ENCODE results near the gene LRRTM3.

LRRTM3 gene

DNA sequence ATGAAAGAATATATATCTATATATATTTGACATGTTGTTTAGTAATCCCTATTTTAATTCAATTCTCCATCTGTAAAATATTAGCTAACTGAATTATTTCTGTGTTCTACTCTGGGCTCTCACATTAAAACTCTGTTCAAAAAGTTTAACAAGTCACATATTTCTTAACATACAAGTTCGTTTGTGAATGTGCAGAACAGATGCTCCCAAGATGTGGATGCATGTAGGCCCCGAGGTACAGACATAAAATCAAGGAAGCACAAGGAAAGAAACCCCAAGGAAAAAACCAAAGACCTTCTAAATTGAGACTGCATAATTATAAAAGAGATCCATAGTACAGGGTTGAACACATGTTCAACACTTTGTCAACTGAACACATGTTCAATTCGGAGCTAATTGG is 175.1 kb downstream of the LRRTM3 start:
- no peaks in the 10 kb centered on the region for H3K27me3 ChIP-seq (ENCODE audit: control insufficient read depth, low read length)
- TF ChIP-seq, protein P1, sequence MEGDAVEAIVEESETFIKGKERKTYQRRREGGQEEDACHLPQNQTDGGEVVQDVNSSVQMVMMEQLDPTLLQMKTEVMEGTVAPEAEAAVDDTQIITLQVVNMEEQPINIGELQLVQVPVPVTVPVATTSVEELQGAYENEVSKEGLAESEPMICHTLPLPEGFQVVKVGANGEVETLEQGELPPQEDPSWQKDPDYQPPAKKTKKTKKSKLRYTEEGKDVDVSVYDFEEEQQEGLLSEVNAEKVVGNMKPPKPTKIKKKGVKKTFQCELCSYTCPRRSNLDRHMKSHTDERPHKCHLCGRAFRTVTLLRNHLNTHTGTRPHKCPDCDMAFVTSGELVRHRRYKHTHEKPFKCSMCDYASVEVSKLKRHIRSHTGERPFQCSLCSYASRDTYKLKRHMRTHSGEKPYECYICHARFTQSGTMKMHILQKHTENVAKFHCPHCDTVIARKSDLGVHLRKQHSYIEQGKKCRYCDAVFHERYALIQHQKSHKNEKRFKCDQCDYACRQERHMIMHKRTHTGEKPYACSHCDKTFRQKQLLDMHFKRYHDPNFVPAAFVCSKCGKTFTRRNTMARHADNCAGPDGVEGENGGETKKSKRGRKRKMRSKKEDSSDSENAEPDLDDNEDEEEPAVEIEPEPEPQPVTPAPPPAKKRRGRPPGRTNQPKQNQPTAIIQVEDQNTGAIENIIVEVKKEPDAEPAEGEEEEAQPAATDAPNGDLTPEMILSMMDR (IDR thresholded peaks at IDR 0.05; ENCODE audit: low read depth, low read length, poor library complexity, severe bottlenecking), result no peak
- H3K9me3 ChIP-seq (ENCODE audit: control insufficient read depth, insufficient read depth, low read length), result no peaks in the 10 kb centered on the region

DNA sequence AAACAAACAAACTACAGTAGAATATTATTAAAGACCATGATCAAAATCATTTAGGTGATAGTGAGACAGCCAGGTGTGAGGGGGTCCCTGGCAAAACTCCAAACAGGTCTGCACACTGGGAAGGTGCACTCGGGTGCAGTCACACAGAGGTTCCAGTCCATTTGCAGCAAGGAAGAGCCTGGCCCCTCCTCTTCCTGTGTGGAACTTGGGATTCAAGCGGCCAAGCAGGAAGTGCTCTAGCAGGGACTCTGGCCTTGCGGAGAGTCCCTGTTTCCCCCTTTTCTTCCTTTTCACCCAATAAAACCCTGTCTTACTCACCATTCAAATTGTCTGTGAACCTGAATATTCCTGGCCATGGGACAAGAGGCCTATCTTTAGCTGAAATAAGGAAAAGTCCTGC is 181.8 kb downstream of the LRRTM3 start:
- Histone ChIP-seq H3K9me3 (ENCODE audit: control insufficient read depth, insufficient read depth, low read length) (no peaks in the 10 kb centered on the region), H3K9me2 (replicated peaks; ENCODE audit: control insufficient read depth, low read length) (no peaks in the 10 kb centered on the region), H3K79me2 (ENCODE audit: control insufficient read depth, low read length) (no peaks in the 10 kb centered on the region), H3K36me3 (ENCODE audit: control insufficient read depth, low read length) (no peaks in the 10 kb centered on the region), H3K27ac (ENCODE audit: low read depth, low read length) (no peak overlapping the region), H3K4me2 (ENCODE audit: low read length) (no peak overlapping the region), H3K4me3 (ENCODE audit: low read length) (no peak overlapping the region), H4K20me1 (ENCODE audit: control insufficient read depth, insufficient read depth, low read depth, low read length) (no peaks in the 10 kb centered on the region), H3K27me3 (ENCODE audit: control insufficient read depth, low read length) (no peaks in the 10 kb centered on the region), H3K4me1 (ENCODE audit: control insufficient read depth, low read length) (no peaks in the 10 kb centered on the region), H3F3A (ENCODE audit: control insufficient read depth, insufficient read depth) (no peaks in the 10 kb centered on the region)
- TF ChIP-seq, protein P1 (IDR thresholded peaks at IDR 0.05; ENCODE audit: low read depth, low read length, poor library complexity, severe bottlenecking), result no peak
- TF ChIP-seq EZH2phosphoT487 (IDR thresholded peaks at IDR 0.05; ENCODE audit: borderline replicate concordance, low read length), result no peak

More for the DNA sequence above, 175.1 kb downstream of the LRRTM3 start:
- Histone ChIP-seq H3K4me2 (ENCODE audit: low read length) (no peak overlapping the region), H3K79me2 (ENCODE audit: control insufficient read depth, low read length) (no peaks in the 10 kb centered on the region), H3F3A (ENCODE audit: control insufficient read depth, insufficient read depth) (no peaks in the 10 kb centered on the region), H3K9me2 (replicated peaks; ENCODE audit: control insufficient read depth, low read length) (no peaks in the 10 kb centered on the region), H3K36me3 (ENCODE audit: control insufficient read depth, low read length) (no peaks in the 10 kb centered on the region), H4K20me1 (ENCODE audit: control insufficient read depth, insufficient read depth, low read depth, low read length) (no peaks in the 10 kb centered on the region), H3K27ac (ENCODE audit: low read depth, low read length) (no peak overlapping the region), H3K4me3 (ENCODE audit: low read length) (no peak overlapping the region), H3K4me1 (ENCODE audit: control insufficient read depth, low read length) (no peaks in the 10 kb centered on the region)

DNA sequence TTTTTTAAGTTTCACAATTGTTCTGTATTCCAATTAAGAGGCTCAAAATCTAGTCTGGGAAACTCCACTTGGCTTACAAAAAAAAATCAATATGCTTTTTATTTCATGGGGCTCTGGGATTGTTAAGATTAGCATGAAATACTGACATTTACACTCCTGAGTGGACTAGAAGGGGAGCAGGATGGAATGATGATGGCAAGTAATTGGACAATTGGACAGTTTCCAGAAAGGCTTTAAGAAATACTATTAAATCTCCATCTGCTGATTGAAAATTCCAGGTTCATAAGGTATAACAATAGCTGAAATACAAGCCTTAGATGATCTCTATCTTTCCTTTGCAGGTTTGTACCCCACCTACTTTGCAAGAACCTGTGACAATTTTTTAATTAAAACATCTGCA is 184.4 kb downstream of the LRRTM3 start:
- Histone ChIP-seq H3K9me2 (replicated peaks; ENCODE audit: control insufficient read depth, low read length) (no peaks in the 10 kb centered on the region), H3K27me3 (ENCODE audit: control insufficient read depth, low read length) (no peaks in the 10 kb centered on the region), H3K9me3 (ENCODE audit: control insufficient read depth, insufficient read depth, low read length) (no peaks in the 10 kb centered on the region), H3K36me3 (ENCODE audit: control insufficient read depth, low read length) (no peaks in the 10 kb centered on the region), H3K79me2 (ENCODE audit: control insufficient read depth, low read length) (no peaks in the 10 kb centered on the region), H3K27ac (ENCODE audit: low read depth, low read length) (no peak overlapping the region), H3K4me1 (ENCODE audit: control insufficient read depth, low read length) (no peaks in the 10 kb centered on the region), H3F3A (ENCODE audit: control insufficient read depth, insufficient read depth) (no peaks in the 10 kb centered on the region), H3K4me2 (ENCODE audit: low read length) (no peak overlapping the region), H3K4me3 (ENCODE audit: low read length) (no peak overlapping the region), H4K20me1 (ENCODE audit: control insufficient read depth, insufficient read depth, low read depth, low read length) (no peaks in the 10 kb centered on the region)
- TF ChIP-seq, protein P1 (IDR thresholded peaks at IDR 0.05; ENCODE audit: low read depth, low read length, poor library complexity, severe bottlenecking), result no peak
- TF ChIP-seq EZH2phosphoT487 (IDR thresholded peaks at IDR 0.05; ENCODE audit: borderline replicate concordance, low read length), result no peak

DNA sequence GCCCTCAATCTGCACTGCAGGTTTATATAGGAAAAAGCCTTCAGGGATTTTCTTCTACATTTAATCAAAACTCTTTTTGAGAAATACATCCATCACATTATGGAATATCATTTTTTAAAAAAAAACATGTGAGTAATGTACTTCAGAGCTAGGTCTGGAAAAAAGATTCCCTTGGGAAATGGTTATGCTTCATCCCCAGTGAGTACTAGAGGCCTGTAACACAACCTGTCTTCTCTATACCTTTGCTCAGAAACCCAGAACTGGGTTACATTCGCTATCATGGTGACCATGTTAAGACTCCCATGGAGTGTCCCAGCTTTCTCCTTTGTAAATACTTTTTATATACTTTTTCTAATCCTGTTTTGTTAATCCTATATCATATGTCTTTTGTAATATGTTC is 186.9 kb downstream of the LRRTM3 start:
- Histone ChIP-seq H3K4me1 (ENCODE audit: control insufficient read depth, low read length) (no peaks in the 10 kb centered on the region), H4K20me1 (ENCODE audit: control insufficient read depth, insufficient read depth, low read depth, low read length) (no peaks in the 10 kb centered on the region), H3K36me3 (ENCODE audit: control insufficient read depth, low read length) (no peaks in the 10 kb centered on the region), H3K9me2 (replicated peaks; ENCODE audit: control insufficient read depth, low read length) (no peaks in the 10 kb centered on the region), H3K27ac (ENCODE audit: low read depth, low read length) (no peak overlapping the region), H3K9me3 (ENCODE audit: control insufficient read depth, insufficient read depth, low read length) (no peaks in the 10 kb centered on the region), H3K4me2 (ENCODE audit: low read length) (no peak overlapping the region), H3K79me2 (ENCODE audit: control insufficient read depth, low read length) (no peaks in the 10 kb centered on the region), H3F3A (ENCODE audit: control insufficient read depth, insufficient read depth) (no peaks in the 10 kb centered on the region), H3K27me3 (ENCODE audit: control insufficient read depth, low read length) (no peaks in the 10 kb centered on the region), H3K4me3 (ENCODE audit: low read length) (no peak overlapping the region)
- TF ChIP-seq, protein P1 (IDR thresholded peaks at IDR 0.05; ENCODE audit: low read depth, low read length, poor library complexity, severe bottlenecking), result no peak
- TF ChIP-seq EZH2phosphoT487 (IDR thresholded peaks at IDR 0.05; ENCODE audit: borderline replicate concordance, low read length), result no peak
